Measurements from ENCODE around the gene VAV1. TPM values are rescaled to one million over a fixed set of nuclear protein-coding genes. Genes with fewer than 3 reads are reported as not detected.
"Not testable (repeated sequence)": the region's sequence is repeated elsewhere in the genome, so short reads cannot be mapped to it uniquely, and the experiment has no call there.

The VAV1 gene
- total RNA-seq, 2 donors from 2014 or later: 111 to 114 TPM

- ATAC-seq (replicated peaks in 1 of 2): no peak
- Mint-ChIP-seq H3K27me3 (ENCODE audit: low read depth) (no peaks in the 10 kb centered on the region), H3K27ac (no peak overlapping the region), H3K36me3 (ENCODE audit: insufficient read depth in 2 of 2) (peaks cover 6 to 21% of the 10 kb centered on the region in 2 donors), H3K4me3 (no peak overlapping the region), H3K9me3 (no peaks in the 10 kb centered on the region), H3K4me1 (ENCODE audit: low read depth) (peaks cover 19% of the 10 kb centered on the region)
- no peak for DNase-seq
These were observed 18.4 kb upstream of the VAV1 start for GRCh38 chr19:6754136-6754535.

GRCh38 chr19:6754653-6755463 lies 17.6 kb upstream of the VAV1 start:
- Mint-ChIP-seq H3K4me1 (ENCODE audit: low read depth) (peaks cover 19% of the 10 kb centered on the region), H3K36me3 (ENCODE audit: insufficient read depth in 2 of 2) (peaks cover 6 to 14% of the 10 kb centered on the region in 2 donors), H3K27ac (no peak overlapping the region), H3K27me3 (ENCODE audit: low read depth) (no peaks in the 10 kb centered on the region), H3K9me3 (no peaks in the 10 kb centered on the region), H3K4me3 (no peak overlapping the region)
- ATAC-seq (replicated peaks in 1 of 2): no peak
- DNase-seq: no peak

- Mint-ChIP-seq H3K27ac (no peak overlapping the region), H3K36me3 (ENCODE audit: insufficient read depth in 2 of 2) (peaks cover 3 to 8% of the 10 kb centered on the region in 2 donors), H3K4me3 (no peak overlapping the region), H3K9me3 (no peaks in the 10 kb centered on the region), H3K4me1 (ENCODE audit: low read depth) (peaks cover 13% of the 10 kb centered on the region), H3K27me3 (ENCODE audit: low read depth) (no peaks in the 10 kb centered on the region)
- no peak for ATAC-seq (replicated peaks in 1 of 2)
- DNase-seq: no peak
These were observed 11.9 kb upstream of the VAV1 start for GRCh38 chr19:6760606-6761005.

GRCh38 chr19:6761053-6761676 lies 11.3 kb upstream of the VAV1 start:
- H3K27ac Mint-ChIP-seq: no peak overlapping the region
- DNase-seq (peak; percentile 22 to 32), ATAC-seq (replicated peaks in 1 of 2) (peak in 1 of 2 donors; percentile 54)
- H3K4me1 Mint-ChIP-seq (ENCODE audit: low read depth): peaks cover 19% of the 10 kb centered on the region
- peaks cover 4 to 8% of the 10 kb centered on the region in 2 donors for H3K36me3 Mint-ChIP-seq (ENCODE audit: insufficient read depth in 2 of 2)
- H3K9me3 Mint-ChIP-seq: no peaks in the 10 kb centered on the region
- no peak overlapping the region for H3K4me3 Mint-ChIP-seq
- H3K27me3 Mint-ChIP-seq (ENCODE audit: low read depth): no peaks in the 10 kb centered on the region

GRCh38 chr19:6762253-6762797 lies 10.2 kb upstream of the VAV1 start:
- H3K27ac Mint-ChIP-seq; H3K9me3 Mint-ChIP-seq; H3K4me3 Mint-ChIP-seq; H3K36me3 Mint-ChIP-seq (ENCODE audit: insufficient read depth in 2 of 2); H3K27me3 Mint-ChIP-seq (ENCODE audit: low read depth); ATAC-seq (replicated peaks in 1 of 2); DNase-seq: not testable (repeated sequence)
- H3K4me1 Mint-ChIP-seq (ENCODE audit: low read depth): peaks cover 26% of the 10 kb centered on the region

GRCh38 chr19:6765738-6766356 lies 6.7 kb upstream of the VAV1 start:
- Mint-ChIP-seq H3K4me1 (ENCODE audit: low read depth) (peaks cover 37% of the 10 kb centered on the region), H3K27me3 (ENCODE audit: low read depth) (no peaks in the 10 kb centered on the region), H3K4me3 (peak overlapping the region; percentile 87 to 91), H3K27ac (peak overlapping the region; percentile 4), H3K9me3 (no peaks in the 10 kb centered on the region), H3K36me3 (ENCODE audit: insufficient read depth in 2 of 2) (peaks cover 4 to 5% of the 10 kb centered on the region in 2 donors)
- ATAC-seq (replicated peaks in 1 of 2): no peak
- DNase-seq: no peak

GRCh38 chr19:6766357-6767080 lies 6.0 kb upstream of the VAV1 start:
- Mint-ChIP-seq H3K27ac (peak overlapping the region; percentile 18), H3K9me3 (no peaks in the 10 kb centered on the region), H3K4me1 (ENCODE audit: low read depth) (peaks cover 41% of the 10 kb centered on the region), H3K36me3 (ENCODE audit: insufficient read depth in 2 of 2) (peaks cover 0 to 5% of the 10 kb centered on the region in 2 donors), H3K27me3 (ENCODE audit: low read depth) (no peaks in the 10 kb centered on the region), H3K4me3 (peak overlapping the region; percentile 87 to 91)
- ATAC-seq (replicated peaks in 1 of 2) (no peak), DNase-seq (peak; percentile 16 to 24)

GRCh38 chr19:6767081-6767356 lies 5.5 kb upstream of the VAV1 start:
- peaks cover 43% of the 10 kb centered on the region for H3K4me1 Mint-ChIP-seq (ENCODE audit: low read depth)
- peak overlapping the region; percentile 87 to 91 for H3K4me3 Mint-ChIP-seq
- H3K36me3 Mint-ChIP-seq (ENCODE audit: insufficient read depth in 2 of 2): peaks cover 0 to 5% of the 10 kb centered on the region in 2 donors
- ATAC-seq (replicated peaks in 1 of 2) (peak; percentile 38 to 39), DNase-seq (no peak)
- H3K9me3 Mint-ChIP-seq: peaks cover 0 to 4% of the 10 kb centered on the region in 2 donors
- peak overlapping the region; percentile 18 for H3K27ac Mint-ChIP-seq
- H3K27me3 Mint-ChIP-seq (ENCODE audit: low read depth): no peaks in the 10 kb centered on the region

- H3K4me1 Mint-ChIP-seq (ENCODE audit: low read depth): peaks cover 43% of the 10 kb centered on the region
- DNase-seq (peak; percentile 95 to 97), ATAC-seq (replicated peaks in 1 of 2) (peak; percentile 77 to 79)
- no peaks in the 10 kb centered on the region for H3K27me3 Mint-ChIP-seq (ENCODE audit: low read depth)
- peak within 1 kb of the TSS; percentile 76 for H3K27ac Mint-ChIP-seq
- H3K4me3 Mint-ChIP-seq: peak within 1 kb of the TSS; percentile 87 to 91
- H3K9me3 Mint-ChIP-seq: peaks cover 0 to 4% of the 10 kb centered on the region in 2 donors
- peaks cover 0 to 5% of the 10 kb centered on the region in 2 donors for H3K36me3 Mint-ChIP-seq (ENCODE audit: insufficient read depth in 2 of 2)
These were observed 4.9 kb upstream of the VAV1 start, which contains the start of gene SH2D3A for GRCh38 chr19:6767357-6768235. Gene SH2D3A (minus strand): TSS chr19:6767435. CDS start chr19:6763748, 3,687 bp downstream.

- no peak for ATAC-seq (replicated peaks in 1 of 2)
- DNase-seq: peak in 1 of 2 donors; percentile 18
- peak overlapping the region; percentile 76 for H3K27ac Mint-ChIP-seq
These were observed 4.2 kb upstream of the VAV1 start for GRCh38 chr19:6768236-6768785.

GRCh38 chr19:6769006-6769619 lies 3.4 kb upstream of the VAV1 start:
- H3K4me1 Mint-ChIP-seq (ENCODE audit: low read depth): peaks cover 49% of the 10 kb centered on the region
- no peak for ATAC-seq (replicated peaks in 1 of 2)
- no peaks in the 10 kb centered on the region for H3K27me3 Mint-ChIP-seq (ENCODE audit: low read depth)
- peak overlapping the region in 1 of 2 donors; percentile 23 for H3K4me3 Mint-ChIP-seq
- H3K27ac Mint-ChIP-seq: peak overlapping the region; percentile 76
- H3K9me3 Mint-ChIP-seq: peaks cover 0 to 4% of the 10 kb centered on the region in 2 donors
- DNase-seq: peak in 1 of 2 donors; percentile 23
- H3K36me3 Mint-ChIP-seq (ENCODE audit: insufficient read depth in 2 of 2): peaks cover 4 to 8% of the 10 kb centered on the region in 2 donors

More at GRCh38 chr19:6768236-6768785, 4.2 kb upstream of the VAV1 start:
- no peaks in the 10 kb centered on the region for H3K27me3 Mint-ChIP-seq (ENCODE audit: low read depth)
- H3K36me3 Mint-ChIP-seq (ENCODE audit: insufficient read depth in 2 of 2): peaks cover 0 to 5% of the 10 kb centered on the region in 2 donors
- H3K9me3 Mint-ChIP-seq: peaks cover 0 to 4% of the 10 kb centered on the region in 2 donors
- peaks cover 43% of the 10 kb centered on the region for H3K4me1 Mint-ChIP-seq (ENCODE audit: low read depth)
- peak overlapping the region; percentile 87 to 91 for H3K4me3 Mint-ChIP-seq

Measured in activated T-cell treated with anti-CD3 and anti-CD28 coated beads, Interleukin-2, amount 50 U/mL, for 72 hours (primary cell).